ENCODE measurements around the gene SH2D3C. TPM values are rescaled to one million over a fixed set of nuclear protein-coding genes. Genes with fewer than 3 reads are reported as not detected.

Gene SH2D3C, protein sequence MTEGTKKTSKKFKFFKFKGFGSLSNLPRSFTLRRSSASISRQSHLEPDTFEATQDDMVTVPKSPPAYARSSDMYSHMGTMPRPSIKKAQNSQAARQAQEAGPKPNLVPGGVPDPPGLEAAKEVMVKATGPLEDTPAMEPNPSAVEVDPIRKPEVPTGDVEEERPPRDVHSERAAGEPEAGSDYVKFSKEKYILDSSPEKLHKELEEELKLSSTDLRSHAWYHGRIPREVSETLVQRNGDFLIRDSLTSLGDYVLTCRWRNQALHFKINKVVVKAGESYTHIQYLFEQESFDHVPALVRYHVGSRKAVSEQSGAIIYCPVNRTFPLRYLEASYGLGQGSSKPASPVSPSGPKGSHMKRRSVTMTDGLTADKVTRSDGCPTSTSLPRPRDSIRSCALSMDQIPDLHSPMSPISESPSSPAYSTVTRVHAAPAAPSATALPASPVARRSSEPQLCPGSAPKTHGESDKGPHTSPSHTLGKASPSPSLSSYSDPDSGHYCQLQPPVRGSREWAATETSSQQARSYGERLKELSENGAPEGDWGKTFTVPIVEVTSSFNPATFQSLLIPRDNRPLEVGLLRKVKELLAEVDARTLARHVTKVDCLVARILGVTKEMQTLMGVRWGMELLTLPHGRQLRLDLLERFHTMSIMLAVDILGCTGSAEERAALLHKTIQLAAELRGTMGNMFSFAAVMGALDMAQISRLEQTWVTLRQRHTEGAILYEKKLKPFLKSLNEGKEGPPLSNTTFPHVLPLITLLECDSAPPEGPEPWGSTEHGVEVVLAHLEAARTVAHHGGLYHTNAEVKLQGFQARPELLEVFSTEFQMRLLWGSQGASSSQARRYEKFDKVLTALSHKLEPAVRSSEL
- 0.15 and 0.23 TPM in 2 replicates for total RNA-seq

DNA sequence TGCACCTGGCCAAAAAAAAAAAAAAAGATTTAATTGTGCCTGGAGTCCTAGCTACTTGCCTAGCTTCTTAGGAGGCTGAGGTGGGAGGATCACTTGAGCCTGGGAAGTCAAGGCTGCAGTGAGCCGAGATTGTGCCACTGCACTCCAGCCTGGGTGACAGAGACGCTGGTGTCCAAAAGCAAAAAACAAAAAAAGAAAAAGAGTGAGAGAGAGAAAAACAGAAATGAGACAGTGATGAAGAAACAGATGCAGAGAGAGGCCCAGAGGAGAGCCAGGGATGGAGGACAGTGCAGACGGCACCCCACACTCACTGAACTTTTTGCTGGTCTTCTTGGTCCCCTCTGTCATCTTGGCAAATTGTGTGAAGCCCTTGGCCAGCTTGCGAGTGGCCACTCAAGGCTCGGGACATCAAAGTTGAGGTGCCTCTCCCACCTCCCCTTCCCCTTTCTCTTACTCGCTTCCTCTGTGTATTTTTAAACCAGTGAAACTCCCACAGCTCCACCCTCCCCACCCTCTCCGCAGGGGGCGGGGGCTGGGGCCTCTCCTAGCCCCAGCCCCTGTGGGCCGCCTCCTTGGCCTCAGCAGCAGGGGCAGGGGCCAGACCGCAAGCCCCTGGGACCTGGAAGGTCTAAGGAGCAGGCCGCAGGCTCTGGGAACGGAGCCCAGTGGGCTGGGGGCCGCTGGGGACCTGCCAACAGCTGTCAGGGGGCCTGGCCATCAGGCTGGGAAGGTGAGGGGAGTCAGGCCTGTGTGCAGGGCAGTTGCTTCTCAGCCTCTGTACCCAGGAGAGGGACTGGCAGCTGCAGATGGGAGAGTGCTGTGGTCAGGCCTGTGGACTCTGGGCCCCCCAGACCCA is at the start of gene SH2D3C:
Gene SH2D3C (minus strand): TSS at position 387 of the 856 bp plus-strand sequence. CDS start 39 bp downstream, at position 348.

DNA sequence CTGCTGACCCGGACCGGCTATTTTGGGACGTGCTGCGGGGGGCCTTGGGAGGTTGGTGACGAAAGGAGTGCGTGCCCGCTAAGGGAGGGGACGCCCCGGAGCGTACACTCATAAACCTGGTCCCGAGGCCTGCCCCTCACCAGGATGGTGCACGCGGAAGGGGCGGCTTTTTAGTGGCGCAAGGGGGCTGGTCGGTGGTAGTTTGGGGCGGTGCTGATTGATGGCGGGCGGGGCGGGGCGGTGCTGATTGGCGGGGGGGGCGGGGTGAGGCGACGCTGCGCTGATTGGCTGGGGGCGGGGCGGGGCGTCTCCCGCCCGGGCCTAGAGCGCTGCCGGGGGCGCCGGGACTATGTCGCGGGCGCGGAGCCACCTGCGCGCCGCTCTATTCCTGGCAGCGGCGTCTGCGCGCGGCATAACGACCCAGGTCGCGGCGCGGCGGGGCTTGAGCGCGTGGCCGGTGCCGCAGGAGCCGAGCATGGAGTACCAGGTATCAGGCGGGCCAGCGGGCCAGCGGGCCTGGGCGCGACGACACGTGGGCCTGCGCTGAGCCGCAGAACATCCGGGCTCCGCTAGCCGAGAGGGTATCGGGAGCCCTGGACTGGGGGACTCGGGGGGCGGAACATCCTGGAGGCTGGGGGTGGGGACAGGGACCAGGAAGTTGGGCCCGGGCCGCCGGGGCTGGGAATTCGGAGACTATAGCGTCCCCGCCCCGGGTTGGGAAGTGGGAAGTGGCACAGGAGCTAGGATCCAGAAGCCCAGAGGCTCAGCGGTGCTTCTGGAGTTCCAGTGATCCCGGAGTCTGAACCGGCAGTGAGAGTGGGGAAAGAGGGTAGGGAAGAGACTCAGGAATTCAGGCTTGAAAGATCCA is 24.3 kb upstream of the SH2D3C start, which contains the start of gene FPGS:
Gene FPGS (plus strand): TSS at position 307 of the 868 bp plus-strand sequence. CDS start 43 bp downstream, at position 350.

DNA sequence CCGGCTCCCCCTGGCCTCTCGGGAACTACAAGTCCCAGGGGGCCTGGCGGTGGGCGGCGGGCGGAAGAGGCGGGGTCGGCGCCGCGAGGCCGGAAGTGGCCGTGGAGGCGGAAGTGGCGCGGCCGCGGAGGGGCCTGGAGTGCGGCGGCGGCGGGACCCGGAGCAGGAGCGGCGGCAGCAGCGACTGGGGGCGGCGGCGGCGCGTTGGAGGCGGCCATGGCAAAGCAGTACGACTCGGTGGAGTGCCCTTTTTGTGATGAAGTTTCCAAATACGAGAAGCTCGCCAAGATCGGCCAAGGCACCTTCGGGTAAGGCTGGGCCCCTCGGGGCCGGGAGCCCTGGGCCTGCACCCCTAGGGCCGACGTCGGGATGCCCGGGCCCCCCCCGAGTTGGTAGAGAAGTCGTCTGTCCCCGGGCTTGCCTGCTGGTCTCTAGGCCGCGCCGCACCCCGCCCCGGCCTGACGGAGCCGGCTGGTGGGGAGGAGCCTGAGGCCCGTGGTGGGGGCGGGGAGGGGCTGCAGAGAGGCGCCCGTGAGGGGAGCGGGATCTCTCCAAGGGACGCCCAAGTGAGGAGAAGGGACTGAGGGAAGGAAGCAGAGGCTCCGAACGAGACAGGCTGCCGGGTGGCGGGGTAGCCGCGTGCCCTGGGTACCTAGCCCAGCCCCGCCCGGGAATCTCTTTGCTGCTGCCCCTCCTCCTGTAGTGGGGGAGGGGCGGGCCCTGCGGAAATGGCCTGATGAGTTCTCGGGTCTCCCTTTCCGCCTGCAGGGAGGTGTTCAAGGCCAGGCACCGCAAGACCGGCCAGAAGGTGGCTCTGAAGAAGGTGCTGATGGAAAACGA is 7.7 kb upstream of the SH2D3C start, which contains the start of gene CDK9:
Gene CDK9 (plus strand): TSS at position 102 of the 840 bp plus-strand sequence. CDS start 115 bp downstream, at position 217.

DNA sequence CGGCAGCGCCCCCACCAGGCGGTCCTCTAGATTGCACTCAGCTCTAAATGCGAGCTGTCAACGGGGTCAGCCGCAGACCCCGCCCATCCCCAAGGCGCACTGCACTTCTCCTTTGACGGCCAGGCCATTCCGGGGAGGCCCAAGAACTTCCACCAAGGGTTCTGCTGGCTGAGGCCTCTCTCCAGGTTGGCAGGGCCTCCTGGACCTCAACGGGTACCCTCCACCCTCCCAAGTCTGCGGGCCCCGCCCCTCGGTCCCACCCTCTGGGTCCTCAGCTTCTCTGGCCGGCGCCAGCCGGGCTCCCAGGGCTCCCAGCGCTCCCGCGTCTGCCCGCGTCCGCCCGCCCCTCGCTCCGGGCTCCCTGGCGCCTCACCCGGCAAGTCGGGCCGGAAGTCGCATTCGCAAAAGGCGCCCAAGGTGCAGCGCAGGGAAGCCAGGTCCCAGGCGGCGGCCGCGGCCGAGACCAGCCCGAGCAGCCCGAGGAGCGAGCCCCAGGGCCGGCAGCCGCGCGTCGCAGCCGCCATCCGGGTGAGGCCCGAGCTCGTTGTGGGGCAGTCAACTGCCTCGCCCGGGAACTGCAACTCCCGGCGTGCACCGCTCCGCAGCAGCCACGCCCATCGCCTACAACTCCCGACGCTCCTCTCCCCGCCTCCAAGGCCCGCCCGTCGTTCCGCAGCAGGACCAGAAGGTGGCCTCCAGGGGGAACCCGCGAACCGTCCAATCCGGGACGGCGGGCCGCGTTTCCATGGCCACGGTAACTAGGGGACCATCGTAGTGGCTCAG is 43.5 kb downstream of the SH2D3C start, which contains the start of gene TOR2A:
Gene TOR2A (minus strand): TSS at position 548 of the 783 bp plus-strand sequence. CDS start 24 bp downstream, at position 524.

DNA sequence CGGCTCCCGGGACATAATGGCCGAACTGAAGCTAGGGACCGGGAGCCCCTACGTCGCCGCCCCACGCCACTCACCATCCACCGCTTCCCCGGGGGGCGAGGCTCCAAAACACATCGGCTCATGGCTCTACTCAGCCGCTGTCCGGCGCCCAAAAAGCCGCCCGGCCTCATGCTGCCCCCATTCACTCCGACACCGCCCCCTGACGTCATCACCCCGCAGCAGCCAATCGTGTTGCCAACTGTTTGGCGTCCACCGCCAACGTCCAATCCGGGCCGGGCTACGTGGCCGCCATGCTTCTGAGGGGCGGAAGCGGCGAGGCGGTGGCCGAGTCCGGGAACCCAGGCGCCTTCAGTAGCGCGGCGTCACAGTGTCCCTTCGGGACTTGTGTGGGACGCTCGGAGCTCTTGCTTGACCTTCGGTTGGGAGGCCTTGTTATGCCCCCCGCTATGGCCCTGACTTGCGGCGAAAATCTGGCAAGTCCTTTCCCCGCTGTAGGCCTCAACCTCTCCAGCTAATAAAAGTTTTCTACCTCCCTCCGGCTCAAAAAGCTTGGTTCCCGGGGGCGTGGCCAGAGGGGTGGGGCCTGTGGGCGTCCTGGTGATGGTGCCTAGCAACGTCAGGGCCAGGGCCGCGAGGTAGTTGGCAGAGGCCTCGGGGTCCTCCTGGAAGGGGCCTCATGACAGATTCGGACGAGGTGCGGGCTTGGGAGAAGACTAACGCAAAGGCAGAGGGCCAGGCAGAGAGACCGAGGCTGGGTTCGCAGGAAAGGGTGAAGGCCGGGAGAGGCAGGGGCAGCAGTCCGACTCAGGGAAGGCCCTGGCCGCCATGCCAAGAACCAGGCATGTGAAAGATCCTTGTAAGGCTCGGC is 62.8 kb downstream of the SH2D3C start, which contains the start of the genes PTRH1 and TTC16:
Gene PTRH1 (minus strand): TSS at position 194 of the 868 bp plus-strand sequence. CDS start 24 bp downstream, at position 170.
Gene TTC16 (plus strand): TSS at position 610 of the 868 bp plus-strand sequence. CDS start 67 bp downstream, at position 677.

DNA sequence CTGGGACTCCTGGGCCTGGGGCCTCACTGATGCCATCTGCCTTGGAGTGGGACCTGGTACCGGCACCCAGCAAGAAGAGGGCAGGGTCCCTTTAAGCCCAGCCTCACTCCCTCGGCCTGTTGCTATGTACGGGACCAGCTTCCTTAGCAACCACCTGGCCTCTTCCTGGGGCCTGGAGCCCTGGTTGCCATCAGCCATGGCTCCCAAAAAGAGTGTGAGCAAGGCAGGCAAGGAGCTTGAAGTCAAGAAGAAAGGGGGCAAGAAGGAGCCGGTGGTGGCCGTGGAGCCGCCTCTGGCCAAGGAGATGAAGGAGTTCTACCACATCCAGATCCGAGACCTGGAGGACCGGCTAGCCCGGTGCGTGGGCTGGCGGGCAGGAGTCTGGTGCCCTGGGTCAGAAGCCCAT is 71.6 kb downstream of the SH2D3C start, which contains the start of gene CFAP157:
Gene CFAP157 (plus strand): TSS at position 153 of the 406 bp plus-strand sequence. CDS start 44 bp downstream, at position 197.

Other genes with a start within 250 kb of the SH2D3C start
- gene STXBP1, start 166.4 kb downstream of the SH2D3C start, total RNA-seq, result 31.7 and 46.0 TPM in 2 replicates
- not detected in 2 replicates for gene CFAP157, start 71.7 kb downstream of the SH2D3C start, total RNA-seq
- 66.5 and 76.0 TPM in 2 replicates for gene PTRH1, start 63.0 kb downstream of the SH2D3C start, total RNA-seq
- not detected in 2 replicates for gene TTC16, start 62.6 kb downstream of the SH2D3C start, total RNA-seq
- 9.9 and 16.0 TPM in 2 replicates for gene TOR2A, start 43.4 kb downstream of the SH2D3C start, total RNA-seq
- 25.4 and 28.7 TPM in 2 replicates for gene CDK9, start 7.4 kb upstream of the SH2D3C start, total RNA-seq
- 74.0 and 76.5 TPM in 2 replicates for gene FPGS, start 24.2 kb upstream of the SH2D3C start, total RNA-seq
- 6.2 and 9.6 TPM in 2 replicates for gene ENG, start 76.0 kb upstream of the SH2D3C start, total RNA-seq
- 34.4 and 45.3 TPM in 2 replicates for gene AK1, start 99.0 kb upstream of the SH2D3C start, total RNA-seq
- gene ST6GALNAC6, start 120.9 kb upstream of the SH2D3C start, total RNA-seq, result 25.8 and 35.7 TPM in 2 replicates
- 36.4 and 42.8 TPM in 2 replicates for gene ST6GALNAC4, start 138.4 kb upstream of the SH2D3C start, total RNA-seq
- gene PIP5KL1, start 152.1 kb upstream of the SH2D3C start, total RNA-seq, result 10.2 and 21.9 TPM in 2 replicates
- gene DPM2, start 159.2 kb upstream of the SH2D3C start, total RNA-seq, result 13.4 and 20.5 TPM in 2 replicates
- gene EEIG1, start 202.3 kb upstream of the SH2D3C start, total RNA-seq, result 2.6 and 2.7 TPM in 2 replicates

Measured in hair follicular keratinocyte (primary cell).